ENCODE measurements around the gene FXYD5.

DNA sequence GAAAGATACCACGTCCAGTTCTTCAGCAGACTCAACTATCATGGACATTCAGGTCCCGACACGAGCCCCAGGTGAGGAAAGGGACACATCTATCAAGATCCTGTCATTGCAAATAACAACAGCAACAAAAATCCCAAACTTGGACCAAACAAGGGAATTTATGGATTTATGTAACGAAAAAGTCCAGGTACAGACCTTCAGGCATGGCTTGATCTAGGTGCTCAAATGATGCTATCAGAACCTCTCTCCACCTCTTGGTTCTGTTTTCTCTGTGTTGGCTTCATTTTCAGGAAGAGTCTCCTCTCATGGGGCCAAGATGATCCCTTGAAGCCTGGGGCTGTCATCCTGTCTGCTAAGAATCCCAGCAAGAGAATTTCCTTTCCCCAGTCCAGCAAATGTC lies 2.9 kb downstream of the FXYD5 start:
- no peak for TF ChIP-seq KAT7 (CRISPR knock-in tag; IDR thresholded peaks at IDR 0.05; ENCODE audit: borderline replicate concordance)
- TF ChIP-seq SIN3A (IDR thresholded peaks at IDR 0.05; ENCODE audit: borderline replicate concordance in 2 of 2, control insufficient read depth in 1 of 2, low read depth in 2 of 2, low read length in 2 of 2): no peak
- TF ChIP-seq ZZZ3 (IDR thresholded peaks at IDR 0.05): no peak
- TF ChIP-seq BCLAF1 (IDR thresholded peaks at IDR 0.05; ENCODE audit: borderline replicate concordance in 1 of 2, control insufficient read depth in 1 of 2, low read depth in 2 of 2, low read length in 1 of 2): no peak
- TF ChIP-seq, protein P1, sequence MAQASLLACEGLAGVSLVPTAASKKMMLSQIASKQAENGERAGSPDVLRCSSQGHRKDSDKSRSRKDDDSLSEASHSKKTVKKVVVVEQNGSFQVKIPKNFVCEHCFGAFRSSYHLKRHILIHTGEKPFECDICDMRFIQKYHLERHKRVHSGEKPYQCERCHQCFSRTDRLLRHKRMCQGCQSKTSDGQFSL (CRISPR knock-in tag; IDR thresholded peaks at IDR 0.05): no peak
- TF ChIP-seq, protein P1 (tag; IDR thresholded peaks at IDR 0.05): no peak
- TF ChIP-seq FOS (IDR thresholded peaks at IDR 0.05; ENCODE audit: extremely low read depth, insufficient read length): no peak
- TF ChIP-seq POLR2H (tag; IDR thresholded peaks at IDR 0.05; ENCODE audit: low read depth): no peak
- TF ChIP-seq POLR2A (conservative IDR thresholded peaks at IDR 0.05): no peak
- no peak for TF ChIP-seq RFX5 (IDR thresholded peaks at IDR 0.05; ENCODE audit: low read depth, low read length)
